B cell (primary cell): ENCODE measurements around the gene MAN2B2. TPM values are rescaled to one million over a fixed set of nuclear protein-coding genes. Genes with fewer than 3 reads are reported as not detected.

ENCODE experiments used
- ATAC-seq: fragments of 200-7000 bp; cut with Tn5 transposase; one replicate; pipeline ENCODE4 v1.10.0; 2021; ENCODE audit warnings: low read depth, mild to moderate bottlenecking, moderate number of reproducible peaks, moderate library complexity
- CTCF ChIA-PET: fragments of 350-600 bp; sonication (Branson Sonifier 250); formaldehyde crosslinking; loops from one replicate; lab custom pipeline; 2021; ENCODE audit warnings: antibody characterized with exemption, inconsistent platforms; lab: Charles Lee
- POLR2A ChIA-PET: fragments of 350-600 bp; sonication (Branson Sonifier 250); formaldehyde crosslinking; loops from one replicate; lab custom pipeline; 2021; ENCODE audit warnings: antibody characterized with exemption; lab: Charles Lee
- DNase-seq: peaks from one replicate; pipeline ENCODE4 v3.0.0; 2013
- H2AFZ ChIP-seq: 2 replicates; pipeline ENCODE4 v1.6.1; 2012; ENCODE audit warnings: mild to moderate bottlenecking, low read depth, low read length; ENCODE audit not compliant: insufficient read depth, poor library complexity, severe bottlenecking
- H3K27ac ChIP-seq, 2 donors: 1 replicate in 1 of 2; 2 replicates in 1 of 2; pipeline ENCODE4 v1.5.1; 2012 to 2013; ENCODE audit warnings: low read length in 2 of 2, mild to moderate bottlenecking in 2 of 2, moderate library complexity in 1 of 2
- H3K27me3 ChIP-seq, 4 experiments: fragments of 200-600 bp in 1 of 4; sonication (generic) in 1 of 4; replicated peaks in 1 of 4; 1 replicate in 2 of 4; 2 replicates in 2 of 4; pipeline versions ENCODE4 v1.6.1 to v1.7.0; 2013 to 2016; ENCODE audit warnings: low read length in 3 of 4, mild to moderate bottlenecking in 2 of 4, mixed read lengths in 1 of 4, moderate library complexity in 1 of 4; ENCODE audit not compliant: insufficient read depth in 4 of 4, control insufficient read depth in 3 of 4; ENCODE audit errors: control extremely low read depth in 1 of 4
- H3K36me3 ChIP-seq, 2 experiments: replicated peaks in 1 of 2; 1 replicate in 1 of 2; 2 replicates in 1 of 2; pipeline versions ENCODE4 v1.6.1 to v1.7.1; 2013; ENCODE audit warnings: low read length in 1 of 2; ENCODE audit not compliant: insufficient read depth in 2 of 2, control insufficient read depth in 1 of 2; ENCODE audit errors: control extremely low read depth in 1 of 2, extremely low read depth in 1 of 2
- H3K4me1 ChIP-seq, 2 donors: fragments of 200-600 bp in 1 of 2; sonication (generic) in 1 of 2; 1 replicate in 1 of 2; 2 replicates in 1 of 2; pipeline versions ENCODE4 v1.5.1 to v1.6.1; 2013 to 2017; ENCODE audit warnings: low read length in 2 of 2; ENCODE audit not compliant: control insufficient read depth in 2 of 2, insufficient read depth in 2 of 2
- H3K4me2 ChIP-seq: replicated peaks from 2 replicates; pipeline ENCODE3; 2012; ENCODE audit warnings: mild to moderate bottlenecking, low read depth, low read length; ENCODE audit not compliant: poor library complexity, severe bottlenecking
- H3K4me3 ChIP-seq, 5 experiments: fragments of 200-600 bp in 1 of 5; sonication (generic) in 1 of 5; 1 replicate in 3 of 5; 2 replicates in 2 of 5; pipeline versions ENCODE4 v1.5.1 to v1.7.0; 2011 to 2016; ENCODE audit warnings: low read length in 4 of 5, mild to moderate bottlenecking in 4 of 5, low read depth in 2 of 5, control low read depth in 1 of 5, moderate library complexity in 1 of 5; ENCODE audit not compliant: insufficient read depth in 1 of 5; ENCODE audit errors: control extremely low read depth in 1 of 5, extremely low read depth in 1 of 5
- H3K79me2 ChIP-seq: fragments of 200-600 bp; sonication (generic); one replicate; pipeline ENCODE4 v1.6.0; 2016; ENCODE audit warnings: low read length; ENCODE audit not compliant: control insufficient read depth, insufficient read depth
- H3K9ac ChIP-seq: fragments of 200-600 bp; sonication (generic); 2 replicates; pipeline ENCODE4 v1.6.1; 2017; ENCODE audit warnings: mild to moderate bottlenecking, low read length, moderate library complexity
- H3K9me3 ChIP-seq, 3 donors: one replicate each; pipeline versions ENCODE4 v1.6.1 to v1.7.1; 2013; ENCODE audit warnings: low read length in 2 of 3; ENCODE audit not compliant: control insufficient read depth in 2 of 3, insufficient read depth in 1 of 3; ENCODE audit errors: control extremely low read depth in 1 of 3
- H4K20me1 ChIP-seq: 2 replicates; pipeline ENCODE4 v1.6.0; 2012; ENCODE audit warnings: mild to moderate bottlenecking, low read length; ENCODE audit not compliant: insufficient read depth, control insufficient read depth, poor library complexity, severe bottlenecking
- H3K27ac Mint-ChIP-seq: one replicate; pipeline ENCODE4 v1.8.0; 2021; ENCODE audit warnings: mixed read lengths
- H3K27me3 Mint-ChIP-seq: one replicate; pipeline ENCODE4 v1.8.0; 2021; ENCODE audit warnings: mixed read lengths
- H3K4me1 Mint-ChIP-seq: one replicate; pipeline ENCODE4 v1.8.0; 2021; ENCODE audit warnings: mixed read lengths
- H3K4me3 Mint-ChIP-seq: one replicate; pipeline ENCODE4 v1.8.0; 2021; ENCODE audit warnings: mixed read lengths
- H3K9me3 Mint-ChIP-seq: one replicate; pipeline ENCODE4 v1.8.0; 2022; ENCODE audit warnings: mixed read lengths; ENCODE audit not compliant: insufficient read depth
- EZH2 ChIP-seq: IDR thresholded peaks from 2 replicates; pipeline ENCODE4 v1.6.1; 2012; ENCODE audit warnings: borderline replicate concordance, low read depth, mild to moderate bottlenecking, moderate library complexity, low read length; ENCODE audit not compliant: insufficient read depth, poor library complexity, severe bottlenecking
- WGBS: methylation state at CpG from one replicate; pipeline ENCODE4 v1.1.5; 2013; ENCODE audit warnings: missing lambda C conversion rate; ENCODE audit not compliant: insufficient coverage; 5-methylcytosine and 5-hydroxymethylcytosine counted together
- intact Hi-C: fragments of 100-400 bp; cut with micrococcal nuclease; formaldehyde crosslinking; loops from one replicate; pipeline ENCODE4 v1.10.0; 2022
- polyA plus RNA-seq: library from polyadenylated mRNA; depleted of rRNA; stranded (reverse); fragments of >200 nt; gene quantifications from 2 replicates; pipeline ENCODE4 v1.2.3, GENCODE V29; 2012
- total RNA-seq, 2 donors: library from RNA; stranded (reverse); fragments of 120-200 nt in 1 of 2; gene quantifications; 1 replicate in 1 of 2; 2 replicates in 1 of 2; pipeline versions ENCODE4 v1.2.3 to v1.2.4, GENCODE V29; 2013 to 2022
- TF ChIP-seq, protein P1 (sequence below): fragments of 200-600 bp; IDR thresholded peaks from one replicate; pipeline ENCODE4 v1.8.0; 2022; ENCODE audit warnings: antibody characterized with exemption, mild to moderate bottlenecking

The MAN2B2 gene
- total and polyA plus RNA-seq, 2 donors (not counting 1 experiment from before 2014, with no cell fraction given): 35.0 to 37.0 TPM

DNA sequence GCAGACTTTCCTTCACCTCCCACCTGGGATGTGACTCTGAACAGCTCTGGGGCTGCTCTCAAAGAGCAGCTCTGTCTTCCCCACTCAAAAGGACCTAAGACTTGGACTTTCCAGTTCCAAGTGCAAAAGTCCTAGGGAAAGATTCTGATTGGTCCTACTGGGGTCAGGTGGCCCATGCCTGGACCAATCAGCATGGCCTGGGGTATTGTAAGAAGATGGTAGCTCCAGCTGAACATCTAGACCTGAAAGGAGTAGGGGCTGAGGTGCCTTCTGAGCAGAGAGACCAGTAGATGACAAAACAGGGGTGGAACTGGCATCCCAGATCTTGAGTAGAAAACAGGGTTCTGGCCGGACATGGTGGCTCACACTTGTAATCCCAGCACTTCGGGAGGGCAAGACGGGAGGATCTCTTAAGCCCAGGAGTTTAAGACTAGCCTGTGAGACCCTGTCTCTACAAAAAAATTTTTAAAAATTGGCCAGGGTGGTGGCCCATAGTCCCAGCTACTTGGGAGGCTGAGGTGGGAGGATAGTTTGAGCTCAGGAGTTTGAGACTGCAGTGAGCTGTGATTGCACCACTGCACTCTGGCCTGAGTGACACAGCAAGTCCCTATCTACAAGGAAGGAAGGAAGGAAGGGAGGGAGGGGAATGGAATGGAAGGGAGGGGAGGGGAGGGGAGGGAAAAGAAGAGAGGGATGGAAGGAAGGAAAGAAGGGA is 38.1 kb downstream of the MAN2B2 start:
- POLR2A ChIA-PET: no interaction called here
- Mint-ChIP-seq H3K9me3 (no peaks in the 10 kb centered on the region), H3K27ac (no peak overlapping the region), H3K27me3 (no peaks in the 10 kb centered on the region), H3K4me1 (no peaks in the 10 kb centered on the region), H3K4me3 (no peak overlapping the region)
- intact Hi-C loops: no loop called here
- H3K4me3 ChIP-seq: no peak overlapping the region
- no peaks in the 10 kb centered on the region for H4K20me1 ChIP-seq
- no peak overlapping the region for H2AFZ ChIP-seq
- DNase-seq (no peak), ATAC-seq (no peak)
- H3K9ac ChIP-seq: no peak overlapping the region
- 98% methylated on average over 3 of the region's 3 CpGs for WGBS
- H3K79me2 ChIP-seq: no peaks in the 10 kb centered on the region
- no peak overlapping the region for H3K4me2 ChIP-seq
- no peaks in the 10 kb centered on the region for H3K27me3 ChIP-seq
- H3K27ac ChIP-seq: no peak overlapping the region
- H3K9me3 ChIP-seq: peaks cover 0 to 7% (median 0%) of the 10 kb centered on the region in 3 donors
- H3K4me1 ChIP-seq: no peaks in the 10 kb centered on the region
- TF ChIP-seq, protein P1, sequence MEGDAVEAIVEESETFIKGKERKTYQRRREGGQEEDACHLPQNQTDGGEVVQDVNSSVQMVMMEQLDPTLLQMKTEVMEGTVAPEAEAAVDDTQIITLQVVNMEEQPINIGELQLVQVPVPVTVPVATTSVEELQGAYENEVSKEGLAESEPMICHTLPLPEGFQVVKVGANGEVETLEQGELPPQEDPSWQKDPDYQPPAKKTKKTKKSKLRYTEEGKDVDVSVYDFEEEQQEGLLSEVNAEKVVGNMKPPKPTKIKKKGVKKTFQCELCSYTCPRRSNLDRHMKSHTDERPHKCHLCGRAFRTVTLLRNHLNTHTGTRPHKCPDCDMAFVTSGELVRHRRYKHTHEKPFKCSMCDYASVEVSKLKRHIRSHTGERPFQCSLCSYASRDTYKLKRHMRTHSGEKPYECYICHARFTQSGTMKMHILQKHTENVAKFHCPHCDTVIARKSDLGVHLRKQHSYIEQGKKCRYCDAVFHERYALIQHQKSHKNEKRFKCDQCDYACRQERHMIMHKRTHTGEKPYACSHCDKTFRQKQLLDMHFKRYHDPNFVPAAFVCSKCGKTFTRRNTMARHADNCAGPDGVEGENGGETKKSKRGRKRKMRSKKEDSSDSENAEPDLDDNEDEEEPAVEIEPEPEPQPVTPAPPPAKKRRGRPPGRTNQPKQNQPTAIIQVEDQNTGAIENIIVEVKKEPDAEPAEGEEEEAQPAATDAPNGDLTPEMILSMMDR: no peak
- TF ChIP-seq EZH2: no peak
- peaks cover 0 to 82% of the 10 kb centered on the region in 2 experiments for H3K36me3 ChIP-seq
- CTCF ChIA-PET: no interaction called here
